ENCODE data around the gene IFITM2.
"Not testable (repeated sequence)": the region's sequence is repeated elsewhere in the genome, so short reads cannot be mapped to it uniquely, and the experiment has no call there.

DNA sequence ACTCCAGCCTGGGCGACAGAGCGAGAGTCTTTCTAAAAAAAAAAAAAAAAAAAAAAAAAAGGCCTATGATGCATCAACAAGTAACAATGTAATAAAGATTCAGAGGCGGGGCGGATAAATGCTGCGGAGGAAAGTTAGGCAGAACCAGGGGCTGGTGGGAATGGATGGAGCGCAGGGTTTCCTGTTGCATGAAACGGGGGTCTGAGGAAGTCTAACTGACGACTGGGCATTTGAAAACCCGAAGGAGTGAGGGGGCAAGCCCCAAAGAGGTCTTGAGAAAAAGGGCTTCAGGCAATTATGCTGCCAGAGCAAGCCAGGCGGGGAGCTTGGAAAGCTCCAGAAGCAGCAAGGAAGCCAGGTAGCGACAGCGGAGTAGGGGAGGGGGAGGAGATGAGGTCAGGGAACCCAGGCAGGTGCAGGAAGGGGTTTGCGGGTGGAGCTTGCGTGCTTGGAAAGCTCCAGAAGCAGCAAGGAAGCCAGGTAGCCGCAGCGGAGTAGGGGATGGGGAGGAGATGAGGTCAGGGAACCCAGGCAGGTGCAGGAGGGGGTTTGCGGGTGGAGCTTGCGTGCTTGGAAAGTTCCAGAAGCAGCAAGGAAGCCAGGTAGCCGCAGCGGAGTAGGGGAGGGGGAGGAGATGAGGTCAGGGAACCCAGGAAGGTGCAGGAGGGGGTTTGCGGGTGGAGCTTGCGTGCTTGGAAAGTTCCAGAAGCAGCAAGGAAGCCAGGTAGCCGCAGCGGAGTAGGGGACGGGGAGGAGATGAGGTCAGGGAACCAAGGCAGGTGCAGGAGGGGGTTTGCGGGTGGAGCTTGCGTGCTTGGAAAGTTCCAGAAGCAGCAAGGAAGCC, 20.4 kb upstream of the IFITM2 start:
- TF ChIP-seq, protein P1, sequence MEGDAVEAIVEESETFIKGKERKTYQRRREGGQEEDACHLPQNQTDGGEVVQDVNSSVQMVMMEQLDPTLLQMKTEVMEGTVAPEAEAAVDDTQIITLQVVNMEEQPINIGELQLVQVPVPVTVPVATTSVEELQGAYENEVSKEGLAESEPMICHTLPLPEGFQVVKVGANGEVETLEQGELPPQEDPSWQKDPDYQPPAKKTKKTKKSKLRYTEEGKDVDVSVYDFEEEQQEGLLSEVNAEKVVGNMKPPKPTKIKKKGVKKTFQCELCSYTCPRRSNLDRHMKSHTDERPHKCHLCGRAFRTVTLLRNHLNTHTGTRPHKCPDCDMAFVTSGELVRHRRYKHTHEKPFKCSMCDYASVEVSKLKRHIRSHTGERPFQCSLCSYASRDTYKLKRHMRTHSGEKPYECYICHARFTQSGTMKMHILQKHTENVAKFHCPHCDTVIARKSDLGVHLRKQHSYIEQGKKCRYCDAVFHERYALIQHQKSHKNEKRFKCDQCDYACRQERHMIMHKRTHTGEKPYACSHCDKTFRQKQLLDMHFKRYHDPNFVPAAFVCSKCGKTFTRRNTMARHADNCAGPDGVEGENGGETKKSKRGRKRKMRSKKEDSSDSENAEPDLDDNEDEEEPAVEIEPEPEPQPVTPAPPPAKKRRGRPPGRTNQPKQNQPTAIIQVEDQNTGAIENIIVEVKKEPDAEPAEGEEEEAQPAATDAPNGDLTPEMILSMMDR (IDR thresholded peaks at IDR 0.05): not testable (repeated sequence)
- TF ChIP-seq POLR2A (IDR thresholded peaks at IDR 0.05): not testable (repeated sequence)

All from gastroesophageal sphincter (tissue), 3 donors.